Measurements from ENCODE around the gene SPIRE1. TPM values are rescaled to one million over a fixed set of nuclear protein-coding genes. Genes with fewer than 3 reads are reported as not detected.

The SPIRE1 gene
- total RNA-seq, 2 experiments from 2014 or later, result 0.19 to 2.4 TPM

- Histone ChIP-seq H3K9me2 (ENCODE audit: insufficient read depth, low read length) (no peaks in the 10 kb centered on the region), H3K79me2 (ENCODE audit: insufficient read depth, low read depth, low read length) (no peaks in the 10 kb centered on the region), H3K4me3 (ENCODE audit: low read depth, low read length, poor library complexity, severe bottlenecking) (no peak overlapping the region), H3K4me1 (ENCODE audit: insufficient read depth, low read length, poor library complexity, severe bottlenecking) (no peaks in the 10 kb centered on the region), H4K20me1 (ENCODE audit: insufficient read depth, low read length) (no peaks in the 10 kb centered on the region; the same call in 1 of the 2 replicates), H2AFZ (ENCODE audit: low read length) (no peak overlapping the region), H3K4me2 (ENCODE audit: low read length) (no peak overlapping the region), H3K9me3 (ENCODE audit: low read length) (no peaks in the 10 kb centered on the region), H3K36me3 (ENCODE audit: insufficient read depth, low read length) (no peaks in the 10 kb centered on the region), H3K27ac (ENCODE audit: low read depth, low read length, poor library complexity, severe bottlenecking) (no peak overlapping the region)
- BruUV-seq (replicated peaks), result no TSS peak
- CTCF ChIA-PET (ENCODE audit: unreplicated experiment), result no interaction called here
- intact Hi-C loops (cut with micrococcal nuclease; ENCODE audit: unreplicated experiment), result no loop called here
- TF ChIP-seq EZH2phosphoT487 (IDR thresholded peaks at IDR 0.05; ENCODE audit: borderline replicate concordance, low read depth, low read length) (no peak), CTCF (conservative IDR thresholded peaks at IDR 0.05; ENCODE audit: low read length) (no peak)
- POLR2A ChIA-PET, result interaction anchor here (1.2 kb wide), 1 partner anchor 22 kb away, joined by 5 read pairs; no protein-coding TSS in a partner anchor
- DNase-seq (ENCODE audit: low spot score), result no peak
Measured at GRCh38 chr18:12520442-12520992, 137.4 kb downstream of the SPIRE1 start.

- ChIA-PET POLR2A (interaction anchor here (0.7 kb wide), 1 partner anchor 135 kb away, joined by 3 read pairs; no protein-coding TSS in a partner anchor), CTCF (ENCODE audit: unreplicated experiment) (no interaction called here)
- no peak overlapping the region for H2AFZ ChIP-seq (ENCODE audit: low read length)
- H3K4me3 ChIP-seq (ENCODE audit: low read depth, low read length, poor library complexity, severe bottlenecking), result no peak overlapping the region
- no peaks in the 10 kb centered on the region for H3K9me2 ChIP-seq (ENCODE audit: insufficient read depth, low read length)
- no peaks in the 10 kb centered on the region for H3K79me2 ChIP-seq (ENCODE audit: insufficient read depth, low read depth, low read length)
- DNase-seq (ENCODE audit: low spot score), result no peak
- TF ChIP-seq CTCF (conservative IDR thresholded peaks at IDR 0.05; ENCODE audit: low read length) (no peak), EZH2phosphoT487 (IDR thresholded peaks at IDR 0.05; ENCODE audit: borderline replicate concordance, low read depth, low read length) (no peak)
- H3K4me2 ChIP-seq (ENCODE audit: low read length), result no peak overlapping the region
- BruUV-seq (replicated peaks), result no TSS peak
- no peaks in the 10 kb centered on the region; the same call in 1 of the 2 replicates for H4K20me1 ChIP-seq (ENCODE audit: insufficient read depth, low read length)
- no peaks in the 10 kb centered on the region for H3K36me3 ChIP-seq (ENCODE audit: insufficient read depth, low read length)
- H3K9me3 ChIP-seq (ENCODE audit: low read length), result no peaks in the 10 kb centered on the region
- H3K27ac ChIP-seq (ENCODE audit: low read depth, low read length, poor library complexity, severe bottlenecking), result no peak overlapping the region
- no peaks in the 10 kb centered on the region for H3K4me1 ChIP-seq (ENCODE audit: insufficient read depth, low read length, poor library complexity, severe bottlenecking)
- intact Hi-C loops (cut with micrococcal nuclease; ENCODE audit: unreplicated experiment), result no loop called here
Measured at GRCh38 chr18:12518832-12519531, 138.9 kb downstream of the SPIRE1 start.

GRCh38 chr18:12518326-12518725 lies 139.6 kb downstream of the SPIRE1 start:
- H3K4me3 ChIP-seq (ENCODE audit: low read depth, low read length, poor library complexity, severe bottlenecking), result no peak overlapping the region
- H3K27ac ChIP-seq (ENCODE audit: low read depth, low read length, poor library complexity, severe bottlenecking), result no peak overlapping the region
- TF ChIP-seq CTCF (conservative IDR thresholded peaks at IDR 0.05; ENCODE audit: low read length) (no peak), EZH2phosphoT487 (IDR thresholded peaks at IDR 0.05; ENCODE audit: borderline replicate concordance, low read depth, low read length) (no peak)
- no peaks in the 10 kb centered on the region; the same call in 1 of the 2 replicates for H4K20me1 ChIP-seq (ENCODE audit: insufficient read depth, low read length)
- H3K9me2 ChIP-seq (ENCODE audit: insufficient read depth, low read length), result no peaks in the 10 kb centered on the region
- intact Hi-C loops (cut with micrococcal nuclease; ENCODE audit: unreplicated experiment), result no loop called here
- DNase-seq (ENCODE audit: low spot score), result no peak
- no peaks in the 10 kb centered on the region for H3K4me1 ChIP-seq (ENCODE audit: insufficient read depth, low read length, poor library complexity, severe bottlenecking)
- H2AFZ ChIP-seq (ENCODE audit: low read length), result no peak overlapping the region
- CTCF ChIA-PET (ENCODE audit: unreplicated experiment), result no interaction called here
- no TSS peak for BruUV-seq (replicated peaks)
- no peaks in the 10 kb centered on the region for H3K79me2 ChIP-seq (ENCODE audit: insufficient read depth, low read depth, low read length)
- no peak overlapping the region for H3K4me2 ChIP-seq (ENCODE audit: low read length)
- H3K9me3 ChIP-seq (ENCODE audit: low read length), result no peaks in the 10 kb centered on the region
- POLR2A ChIA-PET, result interaction anchor here (0.7 kb wide), 1 partner anchor 134 kb away, joined by 3 read pairs; no protein-coding TSS in a partner anchor
- no peaks in the 10 kb centered on the region for H3K36me3 ChIP-seq (ENCODE audit: insufficient read depth, low read length)
